Measurements from ENCODE around the gene LIMK1. TPM values are rescaled to one million over a fixed set of nuclear protein-coding genes. Genes with fewer than 3 reads are reported as not detected.
A peak's percentile ranks its signal among the peaks of the same experiment; 100 is the strongest.

LIMK1 gene
- total RNA-seq, 1 experiment from 2014 or later: 34.4 TPM

DNA sequence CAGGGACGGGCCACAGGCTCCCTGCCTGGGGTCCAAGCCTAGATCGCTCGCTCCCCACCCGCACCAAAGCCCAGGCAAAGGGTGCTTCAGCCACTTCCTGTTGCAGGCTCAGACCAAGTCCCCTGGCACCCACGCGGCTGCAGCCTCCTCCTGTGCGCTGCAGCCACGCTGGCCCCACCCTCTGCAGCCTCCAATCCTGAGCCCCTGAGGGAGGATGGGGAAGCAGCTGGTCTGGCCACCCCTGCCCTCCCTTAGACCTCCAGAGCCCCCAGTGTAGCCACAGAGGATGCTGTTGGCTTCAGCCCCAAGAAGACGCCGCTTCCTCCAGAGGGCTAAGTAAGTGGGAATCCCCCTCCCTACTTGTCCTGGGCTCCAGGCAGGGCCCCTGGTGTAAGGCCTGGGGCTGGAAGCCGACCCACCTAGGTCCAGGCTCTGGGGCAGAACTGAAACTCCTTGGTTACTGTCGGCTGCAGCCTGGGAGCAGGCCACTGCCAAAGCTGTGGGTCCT lies 9.4 kb downstream of the LIMK1 start:
- peaks cover 11% of the 10 kb centered on the region for H3K4me1 Mint-ChIP-seq (ENCODE audit: low read depth, unreplicated experiment)
- DNase-seq: no peak
- BruUV-seq (replicated peaks): no TSS peak
- H3K36me3 Mint-ChIP-seq (ENCODE audit: insufficient read depth, unreplicated experiment): peaks cover 4% of the 10 kb centered on the region
- H3K27me3 Mint-ChIP-seq (ENCODE audit: unreplicated experiment): no peaks in the 10 kb centered on the region
- no peak overlapping the region for H3K4me3 Mint-ChIP-seq (ENCODE audit: low read depth, unreplicated experiment)
- TF ChIP-seq CTCF (IDR thresholded peaks at IDR 0.05; ENCODE audit: unreplicated experiment): no peak
- intact Hi-C loops (cut with micrococcal nuclease; ENCODE audit: unreplicated experiment): no loop called here
- CTCF ChIA-PET: interaction anchor here (0.5 to 2.0 kb wide), 2 partner anchors 9 to 32 kb away, joined by 3 to 5 read pairs; partner anchors contain the start of gene LIMK1
- H3K27ac Mint-ChIP-seq (ENCODE audit: unreplicated experiment): no peak overlapping the region
- H3K9me3 Mint-ChIP-seq (ENCODE audit: low read depth, unreplicated experiment): no peaks in the 10 kb centered on the region

- Mint-ChIP-seq H3K27me3 (ENCODE audit: unreplicated experiment) (no peaks in the 10 kb centered on the region), H3K4me3 (ENCODE audit: low read depth, unreplicated experiment) (peak overlapping the region; percentile 65), H3K4me1 (ENCODE audit: low read depth, unreplicated experiment) (peaks cover 11% of the 10 kb centered on the region), H3K9me3 (ENCODE audit: low read depth, unreplicated experiment) (no peaks in the 10 kb centered on the region), H3K27ac (ENCODE audit: unreplicated experiment) (peak overlapping the region; percentile 87), H3K36me3 (ENCODE audit: insufficient read depth, unreplicated experiment) (peaks cover under 1% of the 10 kb centered on the region)
- CTCF ChIA-PET: interaction anchor here (0.5 to 2.0 kb wide), 3 partner anchors 10 to 31 kb away, joined by 3 to 5 read pairs (median 3); partner anchors contain the start of gene LIMK1
- no peak for TF ChIP-seq CTCF (IDR thresholded peaks at IDR 0.05; ENCODE audit: unreplicated experiment)
- BruUV-seq (replicated peaks): no TSS peak
- intact Hi-C loops (cut with micrococcal nuclease; ENCODE audit: unreplicated experiment): no loop called here
- no peak for DNase-seq
Measured at GRCh38 chr7:74093671-74094223, 10.1 kb downstream of the LIMK1 start.

DNA sequence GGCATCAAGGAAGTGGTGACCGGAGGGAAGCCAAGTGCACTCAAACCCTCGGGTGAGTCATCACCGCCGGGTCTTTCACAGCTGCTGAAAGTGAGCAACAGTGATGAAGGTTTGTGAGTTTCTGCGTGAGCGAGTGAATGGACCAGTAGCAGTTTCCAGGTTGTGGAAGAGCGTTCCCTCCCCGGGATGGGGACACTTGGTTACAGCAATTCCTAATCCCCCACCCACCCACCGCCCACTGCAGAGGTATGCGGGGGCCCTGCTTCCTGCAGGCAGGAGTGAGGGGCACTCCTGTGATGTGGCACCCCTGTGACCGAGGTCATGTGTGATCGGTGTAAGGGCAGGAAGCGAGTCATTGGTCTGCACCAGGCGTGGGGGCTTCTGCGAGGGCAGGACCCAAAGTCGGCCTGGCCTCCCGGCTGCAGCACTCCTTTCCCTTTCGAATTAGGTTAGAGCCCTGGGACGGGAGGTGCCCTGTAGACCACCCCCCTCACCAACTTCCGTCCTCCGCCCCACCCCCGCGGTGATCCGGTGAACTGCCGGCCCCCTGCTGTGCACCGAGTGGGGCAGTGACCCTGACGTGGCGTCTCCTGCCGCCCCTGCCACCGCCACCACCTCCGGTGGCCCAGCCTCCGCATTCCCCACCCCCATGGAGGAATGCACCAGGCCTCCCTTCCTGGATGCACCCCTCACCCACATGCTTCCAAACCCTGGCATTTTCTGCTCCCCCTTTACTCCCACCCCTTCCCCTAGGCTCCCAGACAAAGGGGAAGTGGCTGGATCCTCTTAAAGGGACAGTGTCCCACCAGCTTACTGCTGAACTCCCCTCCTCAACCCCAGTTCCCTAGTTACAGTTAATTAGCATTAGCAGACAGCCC lies 10.9 kb downstream of the LIMK1 start:
- no peak for TF ChIP-seq CTCF (IDR thresholded peaks at IDR 0.05; ENCODE audit: unreplicated experiment)
- DNase-seq: peak; percentile 73
- H3K9me3 Mint-ChIP-seq (ENCODE audit: low read depth, unreplicated experiment): no peaks in the 10 kb centered on the region
- intact Hi-C loops (cut with micrococcal nuclease; ENCODE audit: unreplicated experiment): no loop called here
- CTCF ChIA-PET: interaction anchor here (0.6 to 2.0 kb wide), 2 partner anchors 11 to 13 kb away, joined by 3 to 5 read pairs; partner anchors contain the start of gene LIMK1
- no TSS peak for BruUV-seq (replicated peaks)
- peak overlapping the region; percentile 65 for H3K4me3 Mint-ChIP-seq (ENCODE audit: low read depth, unreplicated experiment)
- peaks cover 7% of the 10 kb centered on the region for H3K36me3 Mint-ChIP-seq (ENCODE audit: insufficient read depth, unreplicated experiment)
- H3K27me3 Mint-ChIP-seq (ENCODE audit: unreplicated experiment): no peaks in the 10 kb centered on the region
- H3K4me1 Mint-ChIP-seq (ENCODE audit: low read depth, unreplicated experiment): peaks cover 11% of the 10 kb centered on the region
- peak overlapping the region; percentile 87 for H3K27ac Mint-ChIP-seq (ENCODE audit: unreplicated experiment)

- no TSS peak for BruUV-seq (replicated peaks)
- CTCF ChIA-PET: no interaction called here
- Mint-ChIP-seq H3K27ac (ENCODE audit: unreplicated experiment) (peak overlapping the region; percentile 87), H3K27me3 (ENCODE audit: unreplicated experiment) (no peaks in the 10 kb centered on the region), H3K36me3 (ENCODE audit: insufficient read depth, unreplicated experiment) (peaks cover 7% of the 10 kb centered on the region), H3K9me3 (ENCODE audit: low read depth, unreplicated experiment) (no peaks in the 10 kb centered on the region), H3K4me1 (ENCODE audit: low read depth, unreplicated experiment) (peaks cover 11% of the 10 kb centered on the region), H3K4me3 (ENCODE audit: low read depth, unreplicated experiment) (peak overlapping the region; percentile 65)
- intact Hi-C loops (cut with micrococcal nuclease; ENCODE audit: unreplicated experiment): no loop called here
- no peak for DNase-seq
- TF ChIP-seq CTCF (IDR thresholded peaks at IDR 0.05; ENCODE audit: unreplicated experiment): no peak
Measured at GRCh38 chr7:74095135-74095534, 11.5 kb downstream of the LIMK1 start.

Measured in Calu3 (cell line).